HFF-Myc (cell line): ENCODE measurements around the gene MAP3K19.

Source experiments
- DNase-seq: peaks from one replicate; pipeline ENCODE4 v3.0.0-alpha.2; 2011; ENCODE audit warnings: low read depth; ENCODE audit errors: extremely low read depth
- H3K4me3 ChIP-seq: replicated peaks from 2 replicates; pipeline ENCODE4 v1.5.1; 2011; ENCODE audit warnings: low read depth, mild to moderate bottlenecking, control low read depth, low read length
- TF ChIP-seq, protein P1 (sequence below): IDR thresholded peaks from 2 replicates; pipeline ENCODE4 v1.5.1; 2012; ENCODE audit warnings: mild to moderate bottlenecking, low read depth, low read length, control low read depth; ENCODE audit errors: missing control alignments

Gene MAP3K19

DNA sequence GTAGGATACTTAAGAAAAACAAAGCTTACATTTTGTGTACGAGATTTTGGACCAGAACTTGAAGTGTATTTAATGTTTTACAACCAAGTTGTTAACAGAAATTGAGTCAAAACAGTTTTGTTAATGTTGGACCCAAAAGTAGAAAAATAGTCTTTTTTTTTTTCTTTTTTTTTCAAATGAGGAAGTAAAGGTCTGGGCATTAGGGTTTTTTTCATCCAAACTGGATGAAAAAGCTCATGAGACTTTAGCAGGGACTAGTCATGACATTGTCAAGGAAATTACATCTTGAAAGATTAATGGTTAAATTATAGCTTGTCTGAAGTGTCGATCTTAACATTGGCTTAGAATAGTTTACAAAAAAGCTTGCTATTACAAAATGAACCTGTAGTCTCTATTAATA is 96.4 kb downstream of the MAP3K19 start:
- no peak overlapping the region for H3K4me3 ChIP-seq
- TF ChIP-seq, protein P1, sequence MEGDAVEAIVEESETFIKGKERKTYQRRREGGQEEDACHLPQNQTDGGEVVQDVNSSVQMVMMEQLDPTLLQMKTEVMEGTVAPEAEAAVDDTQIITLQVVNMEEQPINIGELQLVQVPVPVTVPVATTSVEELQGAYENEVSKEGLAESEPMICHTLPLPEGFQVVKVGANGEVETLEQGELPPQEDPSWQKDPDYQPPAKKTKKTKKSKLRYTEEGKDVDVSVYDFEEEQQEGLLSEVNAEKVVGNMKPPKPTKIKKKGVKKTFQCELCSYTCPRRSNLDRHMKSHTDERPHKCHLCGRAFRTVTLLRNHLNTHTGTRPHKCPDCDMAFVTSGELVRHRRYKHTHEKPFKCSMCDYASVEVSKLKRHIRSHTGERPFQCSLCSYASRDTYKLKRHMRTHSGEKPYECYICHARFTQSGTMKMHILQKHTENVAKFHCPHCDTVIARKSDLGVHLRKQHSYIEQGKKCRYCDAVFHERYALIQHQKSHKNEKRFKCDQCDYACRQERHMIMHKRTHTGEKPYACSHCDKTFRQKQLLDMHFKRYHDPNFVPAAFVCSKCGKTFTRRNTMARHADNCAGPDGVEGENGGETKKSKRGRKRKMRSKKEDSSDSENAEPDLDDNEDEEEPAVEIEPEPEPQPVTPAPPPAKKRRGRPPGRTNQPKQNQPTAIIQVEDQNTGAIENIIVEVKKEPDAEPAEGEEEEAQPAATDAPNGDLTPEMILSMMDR: no peak
- DNase-seq: no peak

DNA sequence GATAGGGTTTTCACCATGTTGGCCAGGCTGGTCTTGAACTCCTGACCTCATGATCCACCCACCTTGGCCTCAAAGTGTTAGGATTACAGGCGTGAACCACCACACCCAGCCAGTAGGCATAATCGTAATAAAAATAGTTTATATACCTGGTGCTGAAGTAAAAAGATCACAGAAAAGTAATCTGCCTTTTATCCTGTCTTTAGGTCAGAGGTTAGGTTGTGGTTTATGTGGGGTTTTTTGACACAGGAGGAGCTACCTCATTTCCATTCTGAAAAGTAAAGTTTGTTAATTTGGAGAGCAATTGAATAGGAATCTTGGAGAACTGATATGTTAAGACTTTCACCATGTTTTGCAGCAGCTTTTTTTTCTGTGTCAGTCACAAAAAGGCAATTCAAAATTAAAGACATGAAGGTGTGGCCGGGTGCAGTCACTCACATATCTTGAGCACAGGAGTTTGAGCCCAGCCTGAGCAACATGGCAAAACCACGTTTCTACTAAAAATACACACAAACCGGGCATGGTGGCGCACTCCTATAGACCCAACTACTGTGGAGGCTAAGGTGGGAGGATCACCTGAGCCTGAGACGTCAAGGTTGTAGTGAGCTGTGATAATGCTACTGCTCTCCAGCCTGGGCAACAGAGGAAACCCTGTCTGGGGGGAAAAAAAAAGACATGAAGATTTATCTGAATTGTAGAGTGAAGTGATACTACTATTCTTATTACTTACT is 97.1 kb downstream of the MAP3K19 start:
- no peak overlapping the region for H3K4me3 ChIP-seq
- DNase-seq: no peak
- TF ChIP-seq, protein P1: no peak

- no peak for DNase-seq
- TF ChIP-seq, protein P1: no peak
These were observed 101.2 kb downstream of the MAP3K19 start for GRCh38 chr2:134946073-134946472.

GRCh38 chr2:134944975-134945374 is 102.3 kb downstream of the MAP3K19 start:
- TF ChIP-seq, protein P1: no peak
- DNase-seq: no peak
- no peak overlapping the region for H3K4me3 ChIP-seq

More at GRCh38 chr2:134946073-134946472, 101.2 kb downstream of the MAP3K19 start:
- H3K4me3 ChIP-seq: no peak overlapping the region

DNA sequence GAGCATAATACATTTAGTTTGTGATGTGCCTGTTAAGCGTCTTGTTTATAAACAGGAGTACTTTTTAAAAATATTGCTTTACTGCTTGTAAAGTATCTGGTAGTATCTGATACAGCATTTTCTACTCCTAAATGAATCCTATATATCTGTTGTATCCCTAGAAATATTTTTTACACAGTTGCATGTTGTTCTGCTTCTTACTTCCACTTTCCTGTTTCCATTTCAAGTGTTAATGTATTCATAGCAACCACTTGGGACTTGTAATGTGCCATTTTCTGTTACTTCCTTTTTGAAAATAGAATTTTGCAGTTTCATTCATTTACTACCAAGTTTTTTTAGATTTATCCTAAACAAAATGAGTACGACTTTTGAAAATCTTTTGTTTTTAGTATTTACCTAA is 103.7 kb downstream of the MAP3K19 start:
- no peak overlapping the region for H3K4me3 ChIP-seq
- DNase-seq: no peak
- TF ChIP-seq, protein P1: no peak

DNA sequence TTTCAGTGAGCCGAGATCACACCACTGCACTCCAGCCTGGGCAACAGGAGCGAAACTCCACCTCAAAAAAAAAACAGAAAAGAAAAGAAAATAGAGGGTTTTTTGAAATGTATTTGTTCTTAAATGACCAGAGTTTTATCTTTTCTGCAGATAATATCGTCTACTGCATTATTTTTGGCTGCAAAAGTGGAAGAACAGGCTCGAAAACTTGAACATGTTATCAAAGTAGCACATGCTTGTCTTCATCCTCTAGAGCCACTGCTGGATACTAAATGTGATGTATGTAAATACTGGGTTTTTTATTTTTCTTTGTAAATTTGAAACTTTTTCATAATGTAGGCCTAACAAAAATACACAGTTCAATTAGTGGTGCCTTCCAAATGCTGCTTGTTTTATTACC is 110.6 kb downstream of the MAP3K19 start:
- DNase-seq: no peak
- no peak overlapping the region for H3K4me3 ChIP-seq
- TF ChIP-seq, protein P1: no peak

- TF ChIP-seq, protein P1: no peak
- DNase-seq: no peak
- no peak overlapping the region for H3K4me3 ChIP-seq
These were observed 112.6 kb downstream of the MAP3K19 start for GRCh38 chr2:134934641-134935040.
